Measurements from ENCODE around the gene ANTKMT. TPM values are rescaled to one million over a fixed set of nuclear protein-coding genes. Genes with fewer than 3 reads are reported as not detected.
A peak's percentile ranks its signal among the peaks of the same experiment; 100 is the strongest.
"Not testable (repeated sequence)": the region's sequence is repeated elsewhere in the genome, so short reads cannot be mapped to it uniquely, and the experiment has no call there.

ANTKMT gene
- total and polyA plus RNA-seq, 12 donors = 23.3 to 91.1 (median 31.7) TPM

DNA sequence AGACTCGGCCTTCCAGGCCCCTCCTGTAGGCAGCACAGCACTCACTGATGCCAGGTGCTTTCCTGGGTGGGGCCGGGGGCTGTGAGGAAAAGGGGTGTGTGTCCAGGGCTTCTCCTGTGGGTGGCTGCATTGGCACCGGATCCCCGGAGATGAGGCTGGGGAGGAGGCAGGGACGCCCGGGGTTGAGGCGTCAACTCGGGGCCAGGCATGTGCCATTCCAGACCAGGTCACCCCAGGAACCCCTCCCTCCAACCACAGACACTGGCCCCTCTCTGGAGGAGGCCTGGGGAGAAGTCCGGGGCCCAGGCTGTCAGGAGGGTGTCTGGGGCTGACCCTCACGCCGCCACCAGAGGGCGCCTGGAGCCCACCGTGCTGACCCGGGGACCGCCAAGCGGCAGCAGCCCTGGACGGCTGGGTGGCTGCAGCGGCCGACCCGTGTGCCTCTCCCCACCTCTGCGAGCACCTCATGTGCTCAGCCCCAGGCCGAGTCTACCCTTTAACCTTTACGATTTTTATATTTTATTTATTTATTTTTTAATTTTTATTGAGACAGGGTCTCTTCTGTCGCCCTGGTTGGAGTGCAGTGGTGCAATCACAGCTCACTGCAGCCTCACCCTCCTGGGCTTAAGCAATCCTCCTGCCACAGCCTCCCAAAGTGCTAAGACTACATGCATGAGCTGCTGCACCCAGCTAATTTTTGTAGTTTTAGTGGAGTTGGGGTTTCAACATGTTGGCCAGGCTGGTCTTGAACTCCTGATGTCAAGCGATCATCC, 9.2 kb upstream of the ANTKMT start:
- Histone ChIP-seq H3K27me3 (peaks cover 5 to 71% (median 47%) of the 10 kb centered on the region in 7 donors), H3K4me1 (peaks cover 17 to 35% (median 26%) of the 10 kb centered on the region in 9 donors), H3K27ac (no peak overlapping the region), H3K9me3 (no peaks in the 10 kb centered on the region), H3K36me3 (no peaks in the 10 kb centered on the region), H3K4me3 (no peak overlapping the region)
- TF ChIP-seq, protein P1, sequence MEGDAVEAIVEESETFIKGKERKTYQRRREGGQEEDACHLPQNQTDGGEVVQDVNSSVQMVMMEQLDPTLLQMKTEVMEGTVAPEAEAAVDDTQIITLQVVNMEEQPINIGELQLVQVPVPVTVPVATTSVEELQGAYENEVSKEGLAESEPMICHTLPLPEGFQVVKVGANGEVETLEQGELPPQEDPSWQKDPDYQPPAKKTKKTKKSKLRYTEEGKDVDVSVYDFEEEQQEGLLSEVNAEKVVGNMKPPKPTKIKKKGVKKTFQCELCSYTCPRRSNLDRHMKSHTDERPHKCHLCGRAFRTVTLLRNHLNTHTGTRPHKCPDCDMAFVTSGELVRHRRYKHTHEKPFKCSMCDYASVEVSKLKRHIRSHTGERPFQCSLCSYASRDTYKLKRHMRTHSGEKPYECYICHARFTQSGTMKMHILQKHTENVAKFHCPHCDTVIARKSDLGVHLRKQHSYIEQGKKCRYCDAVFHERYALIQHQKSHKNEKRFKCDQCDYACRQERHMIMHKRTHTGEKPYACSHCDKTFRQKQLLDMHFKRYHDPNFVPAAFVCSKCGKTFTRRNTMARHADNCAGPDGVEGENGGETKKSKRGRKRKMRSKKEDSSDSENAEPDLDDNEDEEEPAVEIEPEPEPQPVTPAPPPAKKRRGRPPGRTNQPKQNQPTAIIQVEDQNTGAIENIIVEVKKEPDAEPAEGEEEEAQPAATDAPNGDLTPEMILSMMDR (IDR thresholded peaks at IDR 0.05) = peak; percentile 91 to 98 (median 96)
- intact Hi-C loops (cut with DNase I) = loop anchor here (1.0 to 10.0 kb wide), 10 partner anchors 29 to 386 kb away; partner anchors contain the start of genes CHTF18 (in 3 of the 10), RPUSD1 (in 3 of the 10), C1QTNF8 (in 1 of the 10) and CIAO3 (in 1 of the 10)
- 14% methylated on average over 23 to 25 of the region's 25 CpGs for WGBS, 2 donors
- peak; percentile 72 to 88 for DNase-seq
- ATAC-seq = peak; percentile 51 to 80 (median 66)

DNA sequence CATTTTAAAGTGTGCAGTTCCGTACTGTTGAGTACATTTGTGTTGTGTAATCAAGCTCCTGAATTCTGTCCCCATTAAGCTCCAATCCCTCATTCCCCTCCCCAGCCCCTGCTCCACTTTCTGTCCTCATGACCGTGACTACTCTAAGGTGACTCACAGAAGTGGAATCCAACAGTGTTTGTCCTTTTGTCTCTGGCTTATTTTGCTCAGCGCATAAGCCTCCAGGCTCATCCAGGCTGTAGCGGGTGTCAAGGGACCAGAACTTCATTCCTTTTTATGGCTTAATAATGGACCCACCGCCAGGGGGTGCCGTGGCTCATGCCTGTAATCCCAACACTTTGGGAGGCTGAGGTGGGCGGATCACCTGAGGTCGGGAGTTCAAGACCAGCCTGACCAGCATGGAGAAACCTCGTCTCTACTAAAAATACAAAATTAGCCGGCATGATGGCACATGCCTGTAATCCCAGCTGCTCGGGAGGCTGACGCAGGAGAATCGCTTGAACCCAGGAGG, 8.2 kb upstream of the ANTKMT start:
- WGBS, 2 donors = 51 to 58% methylated on average over 13 of the region's 13 CpGs
- H3K27ac ChIP-seq = not testable (repeated sequence)

DNA sequence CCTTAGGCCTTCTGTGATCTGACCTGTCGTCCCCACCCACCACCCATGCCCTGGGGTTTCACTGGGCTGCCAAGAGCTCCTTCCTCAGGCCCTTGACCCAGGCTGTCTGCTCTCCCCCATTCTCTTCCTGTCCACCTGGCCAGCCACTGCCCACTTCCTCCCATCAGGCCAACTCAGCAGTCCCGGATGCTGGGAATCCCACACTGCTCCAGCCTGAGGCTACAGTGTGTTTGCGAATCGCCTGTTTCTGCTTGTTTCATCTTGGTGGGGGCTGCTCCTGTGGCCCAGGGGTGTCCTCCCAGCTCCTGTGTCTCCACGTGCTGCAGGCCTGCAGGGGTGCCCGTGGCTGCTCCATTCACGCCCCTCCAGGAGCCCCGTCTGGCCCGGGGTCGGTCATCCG, 6.9 kb upstream of the ANTKMT start:
- no peak for DNase-seq
- Histone ChIP-seq H3K9me3 (no peaks in the 10 kb centered on the region), H3K27ac (no peak overlapping the region), H3K4me3 (peak overlapping the region in 4 of 10 donors; percentile 45 to 80 (median 50)), H3K4me1 (peaks cover 17 to 44% (median 28%) of the 10 kb centered on the region in 9 donors), H3K27me3 (peaks cover 0 to 53% (median 25%) of the 10 kb centered on the region in 7 donors), H3K36me3 (no peaks in the 10 kb centered on the region)
- peak in 1 of 8 donors; percentile 0 for ATAC-seq
- intact Hi-C loops (cut with DNase I) = loop anchor here in 9 of 10 donors (2.0 to 10.0 kb wide), 7 partner anchors 68 to 383 kb away; partner anchors contain the start of genes CHTF18 (in 4 of the 9), RPUSD1 (in 4 of the 9) and C1QTNF8 (in 1 of the 9)
- WGBS, 2 donors = 69 to 72% methylated on average over 11 of the region's 11 CpGs
- TF ChIP-seq, protein P1 (IDR thresholded peaks at IDR 0.05) = no peak

More for the DNA sequence above, 8.2 kb upstream of the ANTKMT start:
- Histone ChIP-seq H3K27me3 (peaks cover 0 to 65% (median 38%) of the 10 kb centered on the region in 7 donors), H3K4me1 (peaks cover 17 to 38% (median 26%) of the 10 kb centered on the region in 9 donors)
- not testable (repeated sequence) for H3K9me3 ChIP-seq, H3K4me3 ChIP-seq, H3K36me3 ChIP-seq, ATAC-seq, DNase-seq
- intact Hi-C loops (cut with DNase I) = loop anchor here in 9 of 10 donors (2.0 to 10.0 kb wide), 7 partner anchors 28 to 385 kb away; partner anchors contain the start of genes CHTF18 (in 3 of the 9), RPUSD1 (in 3 of the 9), C1QTNF8 (in 1 of the 9) and CIAO3 (in 1 of the 9)
- TF ChIP-seq, protein P1 (IDR thresholded peaks at IDR 0.05) = peak in 6 of 9 donors; percentile 19 to 45 (median 32)

All from heart right ventricle (tissue), 16 donors.